M059J (cell line): ENCODE data around the gene ST3GAL3. TPM values are rescaled to one million over a fixed set of nuclear protein-coding genes. Genes with fewer than 3 reads are reported as not detected.

Source experiments
- DNase-seq: peaks from one replicate; pipeline ENCODE4 v3.0.0-alpha.2; 2012; ENCODE audit warnings: low read depth
- total RNA-seq: library from RNA; depleted of rRNA; stranded (reverse); fragments of >200 nt; shearing (Covaris generic); gene quantifications from 2 replicates; pipeline ENCODE4 v1.2.3, GENCODE V29; 2014

ST3GAL3 gene
- total RNA-seq, 1 experiment from 2014 or later, result 15.0 TPM

DNA sequence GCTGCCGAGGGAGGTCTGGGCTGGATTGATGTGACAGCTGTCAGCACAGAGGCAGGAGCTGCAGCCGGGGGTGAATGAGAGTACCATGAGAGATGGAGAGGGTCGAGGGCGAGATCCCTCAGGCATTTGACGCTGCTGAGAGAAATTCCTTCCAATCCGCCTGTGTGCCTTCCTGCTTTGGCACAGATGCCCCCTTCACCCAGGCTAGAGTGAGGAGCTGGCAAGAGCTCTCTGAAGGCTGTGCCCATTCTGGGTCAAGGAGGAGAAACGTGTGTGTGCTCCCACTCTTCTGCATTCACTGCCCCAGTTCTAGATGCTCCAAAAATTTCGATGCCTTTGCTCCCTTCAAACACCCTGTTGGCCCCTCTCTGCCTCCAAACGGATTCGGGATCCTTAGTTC lies 231.0 kb downstream of the ST3GAL3 start:
- no peak for DNase-seq

DNA sequence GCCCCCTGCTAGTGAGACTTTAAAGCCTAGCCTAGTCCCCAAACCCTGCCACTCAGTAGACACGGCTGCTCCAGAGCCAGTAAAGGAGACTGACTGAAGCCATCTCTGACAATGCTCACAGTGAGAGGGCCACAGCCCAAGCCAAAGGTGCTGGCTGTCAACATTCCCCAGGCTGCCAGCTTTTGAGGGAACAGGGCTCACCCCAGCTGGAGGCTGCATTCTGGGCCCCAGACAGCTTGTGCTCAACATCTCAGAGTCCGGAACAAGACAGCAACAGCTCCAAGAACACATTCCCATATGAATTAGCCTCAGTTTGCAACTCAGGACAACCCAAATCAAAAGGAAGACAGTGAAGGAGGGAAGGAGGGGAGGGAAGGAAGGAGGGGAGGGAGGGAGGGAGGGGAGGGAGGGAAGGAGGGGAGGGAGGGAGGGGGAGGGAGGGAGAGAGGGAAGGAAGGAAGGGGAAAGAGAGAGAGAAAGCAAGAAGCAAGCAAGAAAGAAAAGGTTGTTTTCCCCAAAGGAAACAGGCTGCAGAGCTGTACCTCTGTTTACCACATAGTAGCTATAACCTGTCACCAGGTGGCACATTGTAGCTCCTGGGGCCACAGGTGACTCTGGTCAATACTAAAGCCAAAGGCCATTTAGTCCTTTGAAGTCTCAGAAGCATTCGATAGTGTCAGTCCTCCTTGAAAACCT lies 231.7 kb downstream of the ST3GAL3 start:
- DNase-seq, result no peak

GRCh38 chr1:43942411-43942810 lies 235.1 kb downstream of the ST3GAL3 start:
- no peak for DNase-seq

GRCh38 chr1:43944860-43945259 lies 237.5 kb downstream of the ST3GAL3 start:
- DNase-seq, result no peak

GRCh38 chr1:43945674-43946235 lies 238.4 kb downstream of the ST3GAL3 start:
- no peak for DNase-seq

GRCh38 chr1:43946236-43947060 lies 239.1 kb downstream of the ST3GAL3 start, which contains the start of gene IPO13:
Gene IPO13 (plus strand): TSS chr1:43946950. CDS start chr1:43947601, 651 bp downstream.
- DNase-seq, result peak; percentile 92

DNA sequence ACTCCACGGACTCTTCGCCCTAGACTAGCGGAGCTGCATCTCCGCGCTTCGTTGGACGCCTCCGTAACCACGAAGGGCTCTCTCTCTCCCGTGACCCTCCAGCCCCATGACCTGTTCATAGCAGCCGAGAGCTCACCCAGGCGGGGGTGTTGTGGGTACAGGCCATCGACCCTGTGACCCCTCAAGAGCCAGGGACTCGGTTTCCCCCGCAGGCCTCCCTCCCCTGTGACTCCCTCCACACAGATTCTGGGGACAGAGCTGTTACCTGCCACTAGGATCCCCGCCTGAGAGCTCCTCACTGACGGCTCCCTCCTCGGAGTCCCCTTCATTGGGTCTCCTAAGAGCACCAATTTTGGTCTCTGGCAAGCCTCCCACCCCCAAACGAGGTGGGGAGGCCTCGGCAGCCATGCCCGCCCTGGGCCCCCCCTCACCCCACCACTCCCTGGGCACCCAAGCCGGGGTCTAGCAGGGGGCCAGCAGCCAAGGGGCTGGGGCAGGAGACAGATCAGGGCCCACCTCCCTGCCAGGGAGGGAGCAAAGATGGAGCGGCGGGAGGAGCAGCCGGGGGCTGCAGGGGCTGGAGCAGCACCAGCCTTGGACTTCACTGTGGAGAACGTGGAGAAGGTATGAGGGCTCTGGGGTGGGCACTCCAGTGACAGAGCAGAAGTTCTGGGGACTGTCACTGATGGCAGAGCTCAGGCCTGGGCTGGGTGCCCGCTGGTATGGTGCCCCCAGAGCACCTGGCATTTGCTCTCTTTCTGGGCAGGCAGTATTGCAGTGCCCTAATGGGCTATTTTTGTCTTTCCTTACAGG lies 239.9 kb downstream of the ST3GAL3 start:
- no peak for DNase-seq

DNA sequence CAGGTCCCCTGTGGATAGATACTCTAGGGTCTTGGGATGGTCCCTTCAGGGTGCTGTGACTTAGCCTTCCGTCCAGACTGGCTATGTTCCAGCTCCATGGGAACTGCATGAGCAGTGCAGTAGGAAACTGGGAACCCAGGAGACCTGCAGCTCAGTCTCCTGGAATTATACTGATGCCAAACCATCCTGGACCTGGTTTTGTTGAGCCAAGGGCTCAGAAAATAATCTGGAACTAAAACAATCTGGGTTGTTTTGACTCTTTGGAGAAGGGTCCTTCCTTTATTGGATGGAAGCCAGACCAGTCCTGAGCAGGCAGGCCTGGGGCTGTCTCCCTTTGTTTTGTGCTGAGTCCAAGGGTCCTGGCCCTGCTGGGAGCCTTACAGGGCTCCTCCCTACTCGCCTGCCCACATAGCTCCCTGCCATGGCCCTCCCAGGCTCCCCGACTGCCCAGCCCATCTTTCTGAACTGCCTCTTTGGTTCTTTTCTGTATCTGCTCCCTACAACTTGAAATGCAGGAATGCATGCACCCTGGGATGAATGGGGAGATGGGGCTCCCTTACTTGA lies 240.6 kb downstream of the ST3GAL3 start:
- DNase-seq, result no peak

- no peak for DNase-seq
These were observed 242.3 kb downstream of the ST3GAL3 start for GRCh38 chr1:43949678-43950077.

DNA sequence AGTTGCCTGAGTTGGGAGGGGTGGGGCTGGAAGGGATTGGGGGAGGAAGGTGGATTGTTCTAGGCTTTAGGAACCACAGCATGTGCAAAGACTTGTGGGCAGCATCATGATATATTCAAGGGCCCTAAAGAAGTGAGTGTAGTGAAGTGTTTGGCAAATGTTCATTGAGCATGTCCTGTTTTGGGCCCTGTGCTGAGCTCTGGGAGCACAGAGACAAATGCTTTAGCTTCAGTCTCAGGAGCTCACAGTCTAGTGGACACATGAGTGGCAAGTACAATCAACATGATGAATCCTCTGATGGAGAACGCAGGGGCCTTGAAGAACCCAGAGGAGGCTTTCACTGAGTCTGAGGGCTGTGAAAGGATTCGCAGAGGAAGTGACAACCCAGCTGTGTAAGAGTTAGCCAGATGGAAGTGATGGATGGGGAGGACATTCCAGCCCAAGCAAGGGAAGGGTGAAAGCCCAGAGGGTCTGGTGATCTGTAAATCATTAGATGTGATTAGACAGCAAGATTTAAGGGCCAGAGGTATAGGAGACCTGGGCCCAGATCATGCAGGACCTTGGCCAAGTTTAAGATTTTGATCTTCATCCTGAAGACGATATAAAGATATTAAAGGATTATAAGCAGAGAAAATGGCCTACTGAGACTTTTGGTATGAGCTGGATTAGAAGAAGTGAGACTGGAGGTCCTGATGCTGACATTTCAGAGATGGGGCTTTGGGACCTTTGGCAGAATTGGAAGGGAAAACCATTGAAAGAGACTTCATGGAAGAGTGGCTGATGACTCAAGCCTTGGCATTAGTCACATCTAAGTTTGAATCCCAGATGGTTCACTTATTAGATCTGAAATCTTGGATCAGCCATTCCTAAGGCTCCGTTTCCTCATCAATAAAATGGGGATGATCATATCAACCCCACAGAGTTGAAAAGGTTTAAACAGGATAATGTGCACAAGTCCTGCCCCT lies 244.0 kb downstream of the ST3GAL3 start:
- peak; percentile 39 for DNase-seq

DNA sequence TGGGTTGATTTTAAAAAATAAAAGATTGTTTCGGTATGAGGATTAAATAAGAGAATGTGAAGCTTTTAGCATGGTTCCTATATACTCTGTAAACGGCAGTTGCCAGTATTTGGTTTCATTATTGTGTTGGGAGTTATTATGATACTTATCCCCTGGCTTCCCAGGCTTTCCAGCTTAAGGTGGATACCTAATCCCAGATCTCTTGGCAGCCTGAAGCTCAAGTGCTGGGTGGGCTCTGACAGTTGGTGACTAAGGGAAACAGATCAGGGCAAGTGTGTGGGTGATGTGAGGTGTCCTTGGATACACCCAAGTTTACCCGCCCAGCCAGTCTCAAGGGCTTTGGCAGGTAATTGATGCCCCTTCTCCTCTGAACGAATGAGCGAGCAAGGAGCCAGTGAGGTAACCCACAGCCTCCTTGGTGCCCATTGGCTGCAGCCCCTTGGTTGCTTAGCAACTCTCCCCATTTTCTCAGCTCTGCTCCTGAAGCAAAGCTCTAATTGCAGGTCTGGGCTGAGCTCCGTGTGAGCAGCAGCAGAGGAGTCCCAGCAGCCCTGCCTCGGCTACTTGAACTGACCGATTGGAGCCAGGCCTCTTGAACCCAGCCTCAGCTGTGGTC lies 245.5 kb downstream of the ST3GAL3 start:
- no peak for DNase-seq

GRCh38 chr1:43953361-43953760 lies 246.0 kb downstream of the ST3GAL3 start:
- no peak for DNase-seq

DNA sequence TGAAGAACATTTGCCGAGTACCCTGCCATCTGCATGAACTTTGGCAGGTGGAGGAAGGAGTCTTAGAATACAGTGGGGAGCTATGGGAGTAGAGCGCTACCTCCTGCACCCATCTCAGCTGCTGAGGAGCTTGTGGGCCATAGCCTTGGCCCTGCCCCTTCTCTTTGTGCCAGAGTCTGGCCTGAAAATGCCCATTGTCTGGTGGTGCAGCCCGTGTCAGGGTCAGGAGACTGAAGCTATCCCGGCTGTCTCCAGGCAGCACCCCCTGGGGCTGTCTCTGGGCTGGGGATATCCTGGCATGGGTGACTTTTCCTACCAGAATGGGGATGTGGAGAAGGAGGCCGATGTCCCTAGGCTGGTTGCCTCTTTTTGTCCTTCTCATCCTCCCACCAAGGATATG lies 246.7 kb downstream of the ST3GAL3 start:
- no peak for DNase-seq

DNA sequence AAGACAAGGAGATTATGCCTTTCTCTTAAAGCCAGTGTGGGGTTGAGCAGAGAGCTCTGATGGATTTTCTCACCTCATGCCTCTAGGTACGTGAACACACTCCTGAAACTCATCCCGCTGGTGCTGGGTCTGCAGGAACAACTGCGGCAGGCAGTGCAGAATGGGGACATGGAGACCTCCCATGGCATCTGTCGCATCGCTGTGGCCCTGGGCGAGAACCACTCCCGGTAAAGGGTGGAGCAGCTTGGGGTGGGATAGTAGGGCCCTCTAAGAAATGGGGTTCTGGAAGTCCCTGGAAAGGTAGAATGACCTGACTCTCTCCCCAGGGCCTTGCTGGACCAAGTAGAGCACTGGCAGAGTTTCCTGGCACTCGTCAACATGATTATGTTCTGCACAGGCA lies 248.9 kb downstream of the ST3GAL3 start:
- DNase-seq, result no peak

- DNase-seq, result no peak
These were observed 250.2 kb downstream of the ST3GAL3 start for GRCh38 chr1:43957407-43958040.

- DNase-seq, result no peak
These were observed 251.3 kb downstream of the ST3GAL3 start for GRCh38 chr1:43958351-43959255.

DNA sequence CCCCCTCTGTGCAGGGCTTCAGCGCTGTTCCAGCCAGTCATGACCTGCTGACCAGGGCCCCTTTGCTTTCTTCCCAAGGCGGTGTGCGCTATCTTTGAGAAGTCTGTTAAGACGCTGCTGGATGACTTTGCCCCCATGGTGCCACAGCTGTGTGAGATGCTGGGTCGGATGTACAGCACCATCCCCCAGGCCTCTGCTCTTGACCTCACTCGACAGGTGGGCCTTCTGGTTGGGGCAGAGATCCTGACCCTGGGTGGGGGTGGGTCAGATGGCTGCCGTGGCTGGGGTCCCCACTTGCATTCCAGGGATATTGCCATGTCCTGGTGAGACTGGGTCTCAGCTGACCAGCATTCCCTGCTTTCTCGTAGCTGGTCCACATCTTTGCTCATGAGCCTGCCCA lies 253.5 kb downstream of the ST3GAL3 start:
- no peak for DNase-seq

DNA sequence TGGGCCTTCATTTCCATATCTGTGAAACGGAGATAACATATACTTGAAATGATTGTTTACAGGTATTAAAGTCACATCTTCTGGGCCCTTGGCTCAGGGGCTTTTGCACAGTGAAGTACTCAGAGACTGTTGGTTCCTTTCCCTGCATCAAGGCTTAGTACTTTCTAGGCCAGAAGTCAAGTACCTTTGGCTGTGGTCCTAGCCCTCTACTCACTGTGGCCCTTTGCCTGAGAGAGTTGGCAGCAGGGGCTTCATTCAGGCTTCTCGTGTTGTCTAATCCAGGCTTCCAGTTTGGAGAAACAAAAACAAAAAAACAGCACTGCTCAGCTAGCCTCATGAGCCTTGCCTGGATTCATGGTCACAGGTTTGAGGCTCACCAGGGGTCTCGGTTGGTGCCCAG lies 254.4 kb downstream of the ST3GAL3 start:
- DNase-seq, result no peak
